Activated T-cell treated with anti-CD3 and anti-CD28 coated beads, Interleukin-2, amount 50 U/mL, for 48 hours (primary cell): ENCODE measurements around the gene TAF6.

ENCODE experiments used
- DNase-seq, 2 experiments: peaks; one replicate each; pipeline ENCODE4 v3.0.0-alpha.2; 2020

The TAF6 gene

GRCh38 chr7:100119072-100119969 is at the start of gene TAF6, which contains the start of gene CNPY4:
TSS of gene TAF6 (minus strand) at chr7:100119358. CDS start at chr7:100114209, 5,149 bp downstream.
TSS of gene CNPY4 (plus strand) at chr7:100119634. CDS start at chr7:100119745, 111 bp downstream.
- peak; percentile 96 for DNase-seq

- no peak for DNase-seq
Observed at GRCh38 chr7:100167912-100168323, 48.8 kb upstream of the TAF6 start.

- no peak for DNase-seq
Observed at GRCh38 chr7:100166970-100167911, 48.1 kb upstream of the TAF6 start.

GRCh38 chr7:100166317-100166940 is 47.3 kb upstream of the TAF6 start:
- DNase-seq, result peak; percentile 51 to 63

- no peak for DNase-seq
Observed at GRCh38 chr7:100163871-100164270, 44.7 kb upstream of the TAF6 start.

GRCh38 chr7:100163006-100163531 is 43.9 kb upstream of the TAF6 start:
- DNase-seq, result no peak

- no peak for DNase-seq
Observed at GRCh38 chr7:100160067-100160466, 40.9 kb upstream of the TAF6 start.

- peak in 1 of 2 experiments; percentile 40 for DNase-seq
Observed at GRCh38 chr7:100159099-100159623, 40.0 kb upstream of the TAF6 start.

GRCh38 chr7:100158229-100159098 is 39.3 kb upstream of the TAF6 start, which contains the start of gene TRAPPC14:
TSS of gene TRAPPC14 (minus strand) at chr7:100158723. CDS start at chr7:100158499, 224 bp downstream.
- peak; percentile 94 to 96 for DNase-seq

- DNase-seq, result peak in 1 of 2 experiments; percentile 40
Observed at GRCh38 chr7:100157334-100158228, 38.4 kb upstream of the TAF6 start.

GRCh38 chr7:100157069-100157333 is 37.8 kb upstream of the TAF6 start:
- DNase-seq, result no peak

GRCh38 chr7:100156331-100157068 is 37.3 kb upstream of the TAF6 start:
- no peak for DNase-seq

GRCh38 chr7:100155553-100156317 is 36.6 kb upstream of the TAF6 start:
- DNase-seq, result no peak

- DNase-seq, result no peak
Observed at GRCh38 chr7:100154651-100155491, 35.7 kb upstream of the TAF6 start.

- no peak for DNase-seq
Observed at GRCh38 chr7:100153708-100154535, 34.8 kb upstream of the TAF6 start.

GRCh38 chr7:100152937-100153666 is 33.9 kb upstream of the TAF6 start:
- DNase-seq, result no peak
